Thoracic aorta (tissue), 2 donors: Measurements from ENCODE around the gene OR1D5. TPM values are rescaled to one million over a fixed set of nuclear protein-coding genes. Genes with fewer than 3 reads are reported as not detected.

Source experiments
- ATAC-seq: fragments of 150-250 bp; one replicate; pipeline ENCODE4 v1.8.0; 2017; ENCODE audit warnings: low read depth; ENCODE audit not compliant: insufficient number of reproducible peaks, low FRiP score
- DNase-seq: peaks from one replicate; pipeline ENCODE4 v3.0.0-alpha.2; 2020; ENCODE audit warnings: low spot score
- H3K27ac ChIP-seq, 2 donors: fragments of 200-600 bp; sonication (generic); 1 replicate in 1 of 2; 2 replicates in 1 of 2; pipeline ENCODE4 v1.5.1; 2016; ENCODE audit warnings: mild to moderate bottlenecking in 2 of 2, moderate library complexity in 2 of 2
- H3K27me3 ChIP-seq: fragments of 200-600 bp; sonication (generic); replicated peaks from 2 replicates; pipeline ENCODE4 v1.6.0; 2016; ENCODE audit warnings: mild to moderate bottlenecking; ENCODE audit not compliant: insufficient read depth
- H3K36me3 ChIP-seq: fragments of 200-600 bp; sonication (generic); one replicate; pipeline ENCODE4 v1.5.1; 2016
- H3K4me1 ChIP-seq, 2 donors: fragments of 200-600 bp; sonication (generic); 1 replicate in 1 of 2; 2 replicates in 1 of 2; pipeline versions ENCODE4 v1.5.1 to v1.6.0; 2016; ENCODE audit warnings: low read depth in 2 of 2, mild to moderate bottlenecking in 1 of 2; ENCODE audit not compliant: control insufficient read depth in 1 of 2
- H3K4me3 ChIP-seq: fragments of 200-600 bp; sonication (generic); 2 replicates; pipeline ENCODE4 v1.5.1; 2016; ENCODE audit warnings: mild to moderate bottlenecking
- H3K9me3 ChIP-seq: fragments of 200-600 bp; sonication (generic); 2 replicates; pipeline ENCODE4 v1.5.1; 2016
- total RNA-seq, 2 donors: library from RNA; depleted of rRNA; stranded (reverse); fragments of >200 nt; gene quantifications; one replicate each; pipeline versions ENCODE4 v1.1.0 to v1.2.3, GENCODE V29; 2016
- TF ChIP-seq, protein P1 (sequence below): fragments of 200-600 bp; sonication (generic); IDR thresholded peaks from one replicate; pipeline ENCODE4 v1.5.1; 2019; ENCODE audit warnings: antibody characterized with exemption

The OR1D5 gene
- total RNA-seq, 2 donors from 2014 or later, result not detected

DNA sequence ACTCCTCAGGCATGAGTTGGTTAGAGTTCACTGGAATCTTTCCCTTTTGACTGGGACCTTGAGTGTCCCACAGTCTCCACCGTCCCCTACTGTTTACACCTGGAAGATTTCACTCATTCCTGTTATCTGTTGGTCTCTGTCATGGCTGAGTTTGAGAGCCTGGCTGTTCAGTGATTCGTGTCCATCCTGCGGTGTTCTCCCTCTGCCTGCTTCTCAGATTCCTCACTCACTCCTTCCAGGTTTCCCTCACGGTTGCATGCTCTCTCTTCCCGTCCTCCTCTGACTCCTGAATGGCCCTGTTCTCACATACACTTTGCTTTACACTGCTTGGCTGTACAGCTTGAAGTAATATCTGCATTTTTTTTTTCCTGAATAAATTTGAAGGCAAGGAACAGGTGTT is 24.5 kb downstream of the OR1D5 start:
- H3K4me1 ChIP-seq, result no peaks in the 10 kb centered on the region
- no peaks in the 10 kb centered on the region for H3K36me3 ChIP-seq
- no peak overlapping the region for H3K27ac ChIP-seq
- ATAC-seq (no peak), DNase-seq (no peak)
- TF ChIP-seq, protein P1, sequence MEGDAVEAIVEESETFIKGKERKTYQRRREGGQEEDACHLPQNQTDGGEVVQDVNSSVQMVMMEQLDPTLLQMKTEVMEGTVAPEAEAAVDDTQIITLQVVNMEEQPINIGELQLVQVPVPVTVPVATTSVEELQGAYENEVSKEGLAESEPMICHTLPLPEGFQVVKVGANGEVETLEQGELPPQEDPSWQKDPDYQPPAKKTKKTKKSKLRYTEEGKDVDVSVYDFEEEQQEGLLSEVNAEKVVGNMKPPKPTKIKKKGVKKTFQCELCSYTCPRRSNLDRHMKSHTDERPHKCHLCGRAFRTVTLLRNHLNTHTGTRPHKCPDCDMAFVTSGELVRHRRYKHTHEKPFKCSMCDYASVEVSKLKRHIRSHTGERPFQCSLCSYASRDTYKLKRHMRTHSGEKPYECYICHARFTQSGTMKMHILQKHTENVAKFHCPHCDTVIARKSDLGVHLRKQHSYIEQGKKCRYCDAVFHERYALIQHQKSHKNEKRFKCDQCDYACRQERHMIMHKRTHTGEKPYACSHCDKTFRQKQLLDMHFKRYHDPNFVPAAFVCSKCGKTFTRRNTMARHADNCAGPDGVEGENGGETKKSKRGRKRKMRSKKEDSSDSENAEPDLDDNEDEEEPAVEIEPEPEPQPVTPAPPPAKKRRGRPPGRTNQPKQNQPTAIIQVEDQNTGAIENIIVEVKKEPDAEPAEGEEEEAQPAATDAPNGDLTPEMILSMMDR, result no peak
- H3K27me3 ChIP-seq, result no peaks in the 10 kb centered on the region
- H3K9me3 ChIP-seq, result no peaks in the 10 kb centered on the region
- H3K4me3 ChIP-seq, result no peak overlapping the region

DNA sequence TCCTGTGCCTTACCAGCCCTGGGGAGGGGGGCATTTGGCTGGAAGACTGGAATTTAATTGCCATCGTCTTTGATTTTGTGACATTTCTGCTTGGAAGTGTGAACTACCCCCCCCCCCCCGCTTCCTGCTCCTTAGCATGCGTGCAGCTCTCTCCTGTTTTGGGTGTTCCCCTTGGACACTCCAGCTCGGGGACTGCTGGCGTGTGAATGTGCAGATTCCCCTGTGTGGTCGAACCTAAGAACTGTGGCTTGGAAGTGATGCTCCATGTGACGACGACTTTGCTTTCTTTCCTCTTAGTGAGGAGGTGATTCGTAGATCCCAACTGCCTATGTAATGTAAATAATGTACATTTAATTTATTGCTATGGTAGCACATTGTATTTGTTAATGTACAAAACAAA is 26.1 kb downstream of the OR1D5 start:
- H3K4me1 ChIP-seq, result no peaks in the 10 kb centered on the region
- no peaks in the 10 kb centered on the region for H3K9me3 ChIP-seq
- ATAC-seq, result no peak
- DNase-seq, result no peak
- H3K4me3 ChIP-seq, result no peak overlapping the region
- no peak overlapping the region for H3K27ac ChIP-seq
- no peaks in the 10 kb centered on the region for H3K27me3 ChIP-seq
- TF ChIP-seq, protein P1, result no peak
- no peaks in the 10 kb centered on the region for H3K36me3 ChIP-seq

DNA sequence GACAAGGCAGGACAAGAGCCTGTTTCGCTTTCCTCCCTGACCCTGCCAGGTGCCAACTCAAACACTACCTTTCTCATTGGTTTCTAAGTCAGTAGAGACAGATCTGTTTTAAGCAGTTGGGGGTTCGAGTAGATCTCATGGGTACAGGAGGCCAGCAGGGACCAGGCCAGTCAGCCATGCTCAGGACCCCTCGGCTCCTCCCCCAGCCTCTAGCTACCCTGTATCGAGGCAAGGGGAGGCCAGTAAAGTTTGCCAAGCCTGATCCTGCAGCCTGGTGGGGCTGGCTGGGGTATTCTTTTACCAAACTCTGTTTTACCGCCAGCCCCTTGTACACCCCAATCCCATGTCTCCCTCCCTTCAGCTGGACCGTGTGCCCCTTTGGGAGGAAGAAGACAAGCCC is 26.6 kb downstream of the OR1D5 start:
- Histone ChIP-seq H3K4me1 (no peaks in the 10 kb centered on the region), H3K4me3 (no peak overlapping the region), H3K27me3 (no peaks in the 10 kb centered on the region), H3K9me3 (no peaks in the 10 kb centered on the region), H3K27ac (no peak overlapping the region), H3K36me3 (no peaks in the 10 kb centered on the region)
- TF ChIP-seq, protein P1, result no peak
- ATAC-seq (no peak), DNase-seq (no peak)

DNA sequence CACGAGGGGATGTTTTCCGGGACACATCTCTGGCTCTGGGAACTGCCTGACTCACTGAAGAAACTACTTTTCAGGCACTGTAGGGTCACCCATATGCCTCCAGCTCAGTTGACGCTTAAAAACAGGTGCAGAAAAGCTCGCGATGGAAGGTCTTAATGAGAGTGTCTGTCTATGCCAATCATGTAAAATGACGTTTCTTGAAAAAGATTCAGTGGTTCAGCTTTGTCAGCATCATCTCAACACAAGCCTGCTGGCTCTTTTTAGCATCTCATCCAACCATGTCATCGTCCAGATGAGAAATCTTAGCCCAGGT is 27.5 kb downstream of the OR1D5 start:
- DNase-seq (no peak), ATAC-seq (no peak)
- H3K4me3 ChIP-seq, result no peak overlapping the region
- TF ChIP-seq, protein P1, result no peak
- no peaks in the 10 kb centered on the region for H3K27me3 ChIP-seq
- H3K9me3 ChIP-seq, result no peaks in the 10 kb centered on the region
- no peaks in the 10 kb centered on the region for H3K36me3 ChIP-seq
- H3K4me1 ChIP-seq, result no peaks in the 10 kb centered on the region
- no peak overlapping the region for H3K27ac ChIP-seq

DNA sequence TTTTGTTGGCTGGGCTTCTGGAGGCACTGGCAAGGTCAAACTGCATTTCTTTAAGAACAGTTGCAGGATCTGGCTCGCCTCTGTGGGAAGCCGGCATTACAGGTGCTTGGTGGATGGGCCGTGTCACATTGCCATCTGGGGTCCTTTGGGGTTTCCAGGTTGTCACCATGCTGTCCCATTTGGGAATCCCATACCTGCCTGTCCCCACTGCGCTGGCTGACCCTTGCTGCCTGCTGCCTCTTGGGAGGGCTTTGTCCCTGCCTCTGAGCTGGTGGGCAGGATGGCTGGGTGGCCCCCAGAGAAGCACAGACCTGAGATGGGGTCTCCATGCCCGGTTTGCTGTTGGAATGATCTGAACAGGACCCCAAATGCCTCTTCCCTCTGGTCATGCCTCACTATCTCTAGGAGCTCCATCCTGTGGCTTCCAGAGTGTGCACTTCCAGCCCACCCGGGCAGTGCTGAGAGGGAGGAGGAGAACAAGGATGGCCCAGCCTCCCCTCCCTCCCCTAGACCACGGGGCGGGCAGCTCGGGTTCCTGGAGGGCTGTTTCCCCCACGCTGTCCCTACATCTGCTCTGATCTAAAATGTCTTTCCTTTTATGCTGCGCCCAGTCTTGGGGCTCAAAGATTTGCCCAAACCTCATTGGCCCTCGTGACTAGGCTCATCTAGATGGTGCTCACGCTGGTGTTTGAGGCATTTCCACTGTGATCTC is 28.0 kb downstream of the OR1D5 start:
- Histone ChIP-seq H3K36me3 (no peaks in the 10 kb centered on the region), H3K4me1 (no peaks in the 10 kb centered on the region), H3K4me3 (no peak overlapping the region), H3K27me3 (no peaks in the 10 kb centered on the region), H3K9me3 (no peaks in the 10 kb centered on the region), H3K27ac (no peak overlapping the region)
- ATAC-seq, result no peak
- no peak for DNase-seq
- TF ChIP-seq, protein P1, result no peak
